PFSK-1 (cell line): ENCODE data around the gene PRKAG2.

Source experiments
- FOXP2 ChIP-seq: optimal IDR thresholded peaks from 2 replicates; pipeline ENCODE3; 2011; ENCODE audit warnings: borderline replicate concordance, control low read depth, inconsistent platforms; ENCODE audit not compliant: insufficient read depth; ENCODE audit errors: extremely low read length, extremely low read depth
- POLR2AphosphoS5 ChIP-seq: IDR thresholded peaks from 2 replicates; pipeline ENCODE4 v1.6.1; 2012; ENCODE audit warnings: low read depth, mild to moderate bottlenecking, control low read depth, low read length, moderate library complexity
- SIN3A ChIP-seq: IDR thresholded peaks from 2 replicates; pipeline ENCODE4 v1.6.1; 2012; ENCODE audit warnings: mild to moderate bottlenecking, low read length, moderate library complexity, borderline replicate concordance; ENCODE audit not compliant: insufficient read depth
- TAF1 ChIP-seq: IDR thresholded peaks from 2 replicates; pipeline ENCODE4 v1.6.1; 2012; ENCODE audit warnings: low read length, control low read depth, borderline replicate concordance; ENCODE audit not compliant: insufficient read depth
- TF ChIP-seq, protein P1 (sequence below), 2 experiments: IDR thresholded peaks; 2 replicates each; pipeline versions ENCODE4 v1.6.1 to v1.8.0; 2011 to 2012; ENCODE audit warnings: low read depth in 2 of 2, low read length in 2 of 2, control low read depth in 1 of 2, inconsistent platforms in 1 of 2, mild to moderate bottlenecking in 1 of 2, moderate library complexity in 1 of 2; ENCODE audit not compliant: insufficient read depth in 1 of 2

DNA sequence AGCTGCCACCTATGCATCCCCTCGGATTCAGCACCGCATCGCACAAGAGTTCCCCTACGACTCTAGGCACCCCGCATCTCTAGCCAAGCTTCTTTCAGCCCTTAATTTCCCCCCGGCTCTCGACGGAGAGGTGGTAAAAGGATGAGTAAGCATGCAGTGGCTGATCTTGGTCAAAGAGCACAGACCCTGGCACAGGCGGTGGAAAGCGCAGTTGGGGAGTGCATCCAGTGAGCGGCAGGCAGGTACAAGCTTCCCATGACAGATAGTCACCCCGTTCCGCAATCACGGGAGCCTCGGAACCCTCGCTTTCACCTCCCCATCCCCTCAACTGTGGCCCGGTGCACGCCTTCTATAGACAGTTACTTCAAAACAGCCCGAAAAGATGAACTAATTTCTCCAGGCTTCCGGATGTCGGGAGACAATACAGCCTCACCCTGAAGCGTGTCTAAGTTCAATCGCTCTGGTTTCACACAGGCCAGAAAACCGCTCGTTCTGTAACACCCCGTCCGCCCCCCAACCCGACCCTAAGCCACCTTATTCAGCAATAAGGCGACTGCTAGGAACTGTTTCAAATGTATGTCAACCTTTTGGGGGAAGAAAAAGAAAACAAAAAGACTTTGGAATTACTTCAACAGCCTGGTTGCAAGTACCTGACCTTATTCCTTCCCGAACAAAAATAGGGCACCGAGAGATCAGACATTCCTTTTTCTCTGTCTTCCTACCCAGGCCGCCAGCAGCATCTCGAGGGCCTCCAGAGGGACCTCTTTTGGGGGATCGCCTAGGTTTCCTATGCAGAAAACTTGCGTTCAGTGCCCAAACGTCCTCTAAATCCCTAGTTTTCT, 358.6 kb downstream of the PRKAG2 start:
- TF ChIP-seq POLR2AphosphoS5 (no peak), SIN3A (0 out of 2 replicates have a peak, but pooled peaks have one; percentile 3), TAF1 (no peak), FOXP2 (no peak)
- TF ChIP-seq, protein P1, sequence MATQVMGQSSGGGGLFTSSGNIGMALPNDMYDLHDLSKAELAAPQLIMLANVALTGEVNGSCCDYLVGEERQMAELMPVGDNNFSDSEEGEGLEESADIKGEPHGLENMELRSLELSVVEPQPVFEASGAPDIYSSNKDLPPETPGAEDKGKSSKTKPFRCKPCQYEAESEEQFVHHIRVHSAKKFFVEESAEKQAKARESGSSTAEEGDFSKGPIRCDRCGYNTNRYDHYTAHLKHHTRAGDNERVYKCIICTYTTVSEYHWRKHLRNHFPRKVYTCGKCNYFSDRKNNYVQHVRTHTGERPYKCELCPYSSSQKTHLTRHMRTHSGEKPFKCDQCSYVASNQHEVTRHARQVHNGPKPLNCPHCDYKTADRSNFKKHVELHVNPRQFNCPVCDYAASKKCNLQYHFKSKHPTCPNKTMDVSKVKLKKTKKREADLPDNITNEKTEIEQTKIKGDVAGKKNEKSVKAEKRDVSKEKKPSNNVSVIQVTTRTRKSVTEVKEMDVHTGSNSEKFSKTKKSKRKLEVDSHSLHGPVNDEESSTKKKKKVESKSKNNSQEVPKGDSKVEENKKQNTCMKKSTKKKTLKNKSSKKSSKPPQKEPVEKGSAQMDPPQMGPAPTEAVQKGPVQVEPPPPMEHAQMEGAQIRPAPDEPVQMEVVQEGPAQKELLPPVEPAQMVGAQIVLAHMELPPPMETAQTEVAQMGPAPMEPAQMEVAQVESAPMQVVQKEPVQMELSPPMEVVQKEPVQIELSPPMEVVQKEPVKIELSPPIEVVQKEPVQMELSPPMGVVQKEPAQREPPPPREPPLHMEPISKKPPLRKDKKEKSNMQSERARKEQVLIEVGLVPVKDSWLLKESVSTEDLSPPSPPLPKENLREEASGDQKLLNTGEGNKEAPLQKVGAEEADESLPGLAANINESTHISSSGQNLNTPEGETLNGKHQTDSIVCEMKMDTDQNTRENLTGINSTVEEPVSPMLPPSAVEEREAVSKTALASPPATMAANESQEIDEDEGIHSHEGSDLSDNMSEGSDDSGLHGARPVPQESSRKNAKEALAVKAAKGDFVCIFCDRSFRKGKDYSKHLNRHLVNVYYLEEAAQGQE (IDR thresholded peaks at IDR 0.05; ENCODE audit: insufficient read depth in 1 of 2, low read depth in 2 of 2, low read length in 2 of 2): no peak
